BE2C (cell line): Measurements from ENCODE around the gene CD9.

Source experiments
- DNase-seq: peaks from one replicate; pipeline ENCODE4 v3.0.0-alpha.2; 2020
- H3K27me3 ChIP-seq: fragments of 250-450 bp; sonication (Bioruptor Pico); 2 replicates; pipeline ENCODE4 v1.5.1; 2020; ENCODE audit warnings: mild to moderate bottlenecking
- H3K36me3 ChIP-seq: fragments of 250-450 bp; sonication (Bioruptor Pico); 2 replicates; pipeline ENCODE4 v1.5.1; 2020; ENCODE audit warnings: mild to moderate bottlenecking
- H3K4me1 ChIP-seq: fragments of 250-450 bp; sonication (Bioruptor Pico); 2 replicates; pipeline ENCODE4 v1.5.1; 2020
- H3K4me3 ChIP-seq: 2 replicates; pipeline ENCODE4 v1.5.1; 2011; ENCODE audit warnings: low read depth, low read length
- H3K9me3 ChIP-seq: fragments of 250-450 bp; sonication (Bioruptor Pico); 2 replicates; pipeline ENCODE4 v1.5.1; 2020
- TF ChIP-seq, protein P1 (sequence below): IDR thresholded peaks from 2 replicates; pipeline ENCODE4 v1.5.1; 2012; ENCODE audit warnings: mild to moderate bottlenecking, low read depth, low read length

The CD9 gene

GRCh38 chr12:6262211-6262610, 62.0 kb downstream of the CD9 start:
- H3K36me3 ChIP-seq, result no peaks in the 10 kb centered on the region; the same call in 1 of the 2 replicates
- no peaks in the 10 kb centered on the region for H3K9me3 ChIP-seq
- no peak overlapping the region for H3K4me3 ChIP-seq
- H3K27me3 ChIP-seq, result no peaks in the 10 kb centered on the region
- no peak for DNase-seq
- TF ChIP-seq, protein P1, sequence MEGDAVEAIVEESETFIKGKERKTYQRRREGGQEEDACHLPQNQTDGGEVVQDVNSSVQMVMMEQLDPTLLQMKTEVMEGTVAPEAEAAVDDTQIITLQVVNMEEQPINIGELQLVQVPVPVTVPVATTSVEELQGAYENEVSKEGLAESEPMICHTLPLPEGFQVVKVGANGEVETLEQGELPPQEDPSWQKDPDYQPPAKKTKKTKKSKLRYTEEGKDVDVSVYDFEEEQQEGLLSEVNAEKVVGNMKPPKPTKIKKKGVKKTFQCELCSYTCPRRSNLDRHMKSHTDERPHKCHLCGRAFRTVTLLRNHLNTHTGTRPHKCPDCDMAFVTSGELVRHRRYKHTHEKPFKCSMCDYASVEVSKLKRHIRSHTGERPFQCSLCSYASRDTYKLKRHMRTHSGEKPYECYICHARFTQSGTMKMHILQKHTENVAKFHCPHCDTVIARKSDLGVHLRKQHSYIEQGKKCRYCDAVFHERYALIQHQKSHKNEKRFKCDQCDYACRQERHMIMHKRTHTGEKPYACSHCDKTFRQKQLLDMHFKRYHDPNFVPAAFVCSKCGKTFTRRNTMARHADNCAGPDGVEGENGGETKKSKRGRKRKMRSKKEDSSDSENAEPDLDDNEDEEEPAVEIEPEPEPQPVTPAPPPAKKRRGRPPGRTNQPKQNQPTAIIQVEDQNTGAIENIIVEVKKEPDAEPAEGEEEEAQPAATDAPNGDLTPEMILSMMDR, result no peak
- peaks cover 36% of the 10 kb centered on the region for H3K4me1 ChIP-seq

- DNase-seq, result no peak
- H3K4me1 ChIP-seq, result peaks cover 40% of the 10 kb centered on the region
- no peak overlapping the region for H3K4me3 ChIP-seq
- TF ChIP-seq, protein P1, result no peak
- H3K36me3 ChIP-seq, result no peaks in the 10 kb centered on the region; the same call in 1 of the 2 replicates
- no peaks in the 10 kb centered on the region for H3K9me3 ChIP-seq
- H3K27me3 ChIP-seq, result no peaks in the 10 kb centered on the region
Measured at GRCh38 chr12:6262623-6263022, 62.4 kb downstream of the CD9 start.

GRCh38 chr12:6263931-6264330, 63.7 kb downstream of the CD9 start:
- H3K27me3 ChIP-seq, result no peaks in the 10 kb centered on the region
- TF ChIP-seq, protein P1, result no peak; the same call in 1 of the 2 replicates
- H3K4me1 ChIP-seq, result peaks cover 37% of the 10 kb centered on the region
- H3K9me3 ChIP-seq, result no peaks in the 10 kb centered on the region
- H3K4me3 ChIP-seq, result no peak overlapping the region
- DNase-seq, result peak; percentile 79
- H3K36me3 ChIP-seq, result no peaks in the 10 kb centered on the region; the same call in 1 of the 2 replicates

DNA sequence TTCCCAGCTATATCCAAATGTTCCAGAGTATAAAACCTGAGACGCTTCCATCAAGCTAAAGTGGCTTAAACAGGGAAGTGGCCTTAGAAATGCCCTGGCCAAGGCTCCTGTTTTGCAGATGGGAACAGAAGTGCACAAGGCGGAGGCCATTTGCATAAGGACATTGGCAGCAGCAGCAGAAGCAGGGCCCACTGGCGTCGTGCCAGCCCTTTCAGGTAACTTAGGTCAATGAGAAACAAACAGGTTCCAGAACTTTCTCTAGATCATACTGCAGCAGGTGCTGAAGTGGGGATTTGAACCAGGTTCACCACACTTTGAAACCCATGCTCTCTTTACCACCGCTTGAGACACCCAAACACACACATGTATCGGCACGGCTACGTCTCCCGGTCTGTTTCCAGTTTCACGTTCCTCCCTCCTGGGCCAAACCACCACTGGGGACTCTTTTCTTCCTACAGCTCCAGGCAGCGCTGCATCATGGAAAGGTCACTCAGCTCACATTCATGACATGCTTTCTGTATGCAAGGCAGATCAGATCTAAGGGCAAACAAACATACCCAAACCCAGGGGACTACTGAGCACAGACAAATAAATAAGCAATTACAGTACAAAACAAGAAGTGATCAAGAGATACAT, 64.3 kb downstream of the CD9 start:
- no peak for DNase-seq
- Histone ChIP-seq H3K4me1 (peaks cover 37% of the 10 kb centered on the region), H3K27me3 (no peaks in the 10 kb centered on the region), H3K9me3 (no peaks in the 10 kb centered on the region), H3K36me3 (no peaks in the 10 kb centered on the region), H3K4me3 (no peak overlapping the region)
- TF ChIP-seq, protein P1, result no peak

DNA sequence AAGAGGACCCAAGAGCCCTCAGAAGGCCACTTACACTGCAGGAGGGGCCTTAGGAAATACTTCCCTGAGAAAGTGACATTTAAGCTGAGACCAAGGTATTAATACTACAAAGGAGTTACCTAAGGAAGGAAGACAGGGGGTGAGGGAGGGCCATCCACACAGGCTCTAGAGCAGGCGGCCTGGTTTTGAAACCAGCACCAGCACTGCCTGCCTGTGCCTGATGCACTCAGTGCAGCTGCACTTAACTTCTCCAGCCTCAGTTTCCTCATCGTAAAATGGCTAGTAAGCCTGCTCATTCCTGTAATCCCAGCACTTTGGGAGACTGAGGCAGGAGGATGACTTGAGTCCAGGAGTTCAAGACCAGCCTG, 64.8 kb downstream of the CD9 start:
- Histone ChIP-seq H3K4me3 (no peak overlapping the region), H3K9me3 (no peaks in the 10 kb centered on the region), H3K36me3 (no peaks in the 10 kb centered on the region), H3K27me3 (no peaks in the 10 kb centered on the region), H3K4me1 (peaks cover 37% of the 10 kb centered on the region)
- DNase-seq, result no peak
- TF ChIP-seq, protein P1, result no peak

GRCh38 chr12:6266541-6266966, 66.4 kb downstream of the CD9 start:
- H3K36me3 ChIP-seq, result no peaks in the 10 kb centered on the region
- peaks cover 37% of the 10 kb centered on the region for H3K4me1 ChIP-seq
- DNase-seq, result no peak
- no peaks in the 10 kb centered on the region for H3K27me3 ChIP-seq
- no peak overlapping the region for H3K4me3 ChIP-seq
- TF ChIP-seq, protein P1, result no peak
- no peaks in the 10 kb centered on the region for H3K9me3 ChIP-seq
